RKO (cell line): Measurements from ENCODE around the gene GUCY1A1.

ENCODE experiments used
- DNase-seq: peaks from one replicate; pipeline ENCODE4 v3.0.0-alpha.2; 2016; ENCODE audit warnings: low spot score

GUCY1A1 gene

DNA sequence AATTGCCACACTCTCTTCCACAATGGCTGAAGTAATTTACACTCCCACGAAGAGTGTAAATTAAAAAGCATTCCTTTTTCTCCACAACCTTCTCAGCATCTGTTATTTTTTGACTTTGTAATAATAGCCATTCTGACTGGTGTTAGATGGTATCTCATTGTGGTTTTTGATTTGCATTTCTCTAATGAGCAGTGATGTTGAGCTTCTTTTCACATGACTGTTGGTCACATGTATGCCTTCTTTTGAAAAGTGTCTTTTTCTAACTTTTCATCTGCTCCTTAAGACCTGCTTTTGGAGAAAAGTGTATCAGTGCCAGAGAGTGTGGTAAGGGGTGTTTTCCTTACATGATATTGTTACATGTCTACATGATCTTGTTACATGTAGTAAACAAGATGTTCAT lies 25.7 kb downstream of the GUCY1A1 start:
- DNase-seq: no peak

DNA sequence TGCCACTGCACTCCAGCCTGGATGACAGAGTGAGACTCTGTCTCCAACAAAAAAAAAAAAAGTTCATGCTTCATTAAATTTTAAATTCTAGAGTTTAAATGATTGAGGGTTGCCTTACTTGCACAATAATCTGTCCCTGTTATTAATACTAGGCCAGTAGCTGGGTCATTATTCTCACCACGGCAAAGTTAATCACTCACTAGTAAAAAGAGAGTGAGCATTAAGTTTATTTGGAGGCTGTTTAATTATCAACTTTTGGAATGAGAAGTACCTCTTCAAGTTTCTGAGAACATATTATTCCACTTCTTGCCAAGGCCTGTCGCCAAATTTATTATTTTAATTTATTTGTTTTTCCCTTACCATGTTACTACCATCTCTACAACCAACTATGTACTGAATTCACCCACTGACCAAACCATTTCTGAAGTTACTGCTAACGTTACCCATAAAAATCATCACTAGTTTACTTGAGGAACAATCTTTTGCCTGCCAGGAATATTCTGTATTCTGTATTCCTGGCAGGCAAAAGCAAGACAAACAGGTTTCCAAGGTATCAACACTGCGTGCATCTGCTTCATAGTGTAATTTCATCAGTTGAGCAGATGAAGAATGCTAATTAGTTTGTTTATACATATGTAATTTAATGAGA lies 26.5 kb downstream of the GUCY1A1 start:
- DNase-seq: no peak

DNA sequence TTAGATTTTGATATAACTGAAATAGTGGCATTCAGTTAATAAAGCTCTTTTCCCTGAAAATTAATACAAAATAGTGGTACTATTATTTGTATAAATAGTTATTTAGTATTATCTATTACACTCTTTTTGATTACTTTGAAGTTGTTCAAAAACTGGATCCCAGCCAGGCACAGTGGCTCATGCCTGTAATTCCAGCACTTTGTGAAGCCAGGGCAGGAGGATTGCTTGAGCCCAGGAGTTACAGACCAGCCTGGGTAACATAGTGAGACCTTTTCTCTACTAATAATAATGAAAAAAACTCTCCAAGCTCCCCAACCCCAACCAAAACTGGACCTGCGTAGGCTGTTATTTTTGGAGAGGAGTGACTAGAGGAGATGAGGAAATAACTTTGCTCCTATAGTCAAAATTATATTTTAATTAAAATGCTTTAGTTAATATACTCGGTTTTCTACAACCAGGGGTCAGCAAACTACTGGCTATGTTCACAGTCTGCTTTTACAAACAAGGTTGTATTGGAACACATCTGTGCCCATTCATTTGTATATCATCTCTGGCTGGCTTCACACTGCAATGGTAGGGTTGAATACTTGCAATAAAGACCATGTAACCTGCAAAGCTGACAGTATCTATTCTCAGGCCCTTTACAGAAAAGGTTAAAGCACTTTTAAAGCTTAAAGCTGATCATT lies 27.6 kb downstream of the GUCY1A1 start:
- no peak for DNase-seq

DNA sequence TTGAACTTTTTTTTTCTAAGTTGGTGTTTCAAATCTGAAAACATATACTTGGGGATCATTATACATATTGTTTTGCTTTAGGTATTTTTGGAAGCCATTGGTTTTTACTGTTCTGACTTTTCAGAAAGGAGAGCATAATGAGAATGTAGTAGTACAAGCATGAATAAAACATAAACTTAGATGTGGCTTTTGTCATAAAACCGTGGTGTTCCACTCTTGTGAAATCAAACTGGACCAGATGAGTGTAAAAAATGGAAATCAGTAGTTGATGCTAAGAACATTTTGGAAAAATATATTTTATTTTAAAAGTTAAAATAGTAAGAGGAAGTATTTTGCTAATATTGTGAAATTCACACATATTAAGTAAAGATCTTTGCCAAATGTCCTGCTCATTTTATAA lies 29.6 kb downstream of the GUCY1A1 start:
- DNase-seq: no peak

DNA sequence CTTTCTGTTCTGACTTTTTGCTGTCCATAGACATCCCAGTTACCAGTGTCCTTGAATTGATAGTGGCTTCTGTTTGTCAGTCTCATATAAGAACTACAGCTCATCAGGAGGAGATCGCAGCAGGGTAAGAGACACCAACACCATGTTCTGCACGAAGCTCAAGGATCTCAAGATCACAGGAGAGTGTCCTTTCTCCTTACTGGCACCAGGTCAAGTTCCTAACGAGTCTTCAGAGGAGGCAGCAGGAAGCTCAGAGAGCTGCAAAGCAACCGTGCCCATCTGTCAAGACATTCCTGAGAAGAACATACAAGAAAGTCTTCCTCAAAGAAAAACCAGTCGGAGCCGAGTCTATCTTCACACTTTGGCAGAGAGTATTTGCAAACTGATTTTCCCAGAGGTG lies 30.1 kb downstream of the GUCY1A1 start:
- no peak for DNase-seq

DNA sequence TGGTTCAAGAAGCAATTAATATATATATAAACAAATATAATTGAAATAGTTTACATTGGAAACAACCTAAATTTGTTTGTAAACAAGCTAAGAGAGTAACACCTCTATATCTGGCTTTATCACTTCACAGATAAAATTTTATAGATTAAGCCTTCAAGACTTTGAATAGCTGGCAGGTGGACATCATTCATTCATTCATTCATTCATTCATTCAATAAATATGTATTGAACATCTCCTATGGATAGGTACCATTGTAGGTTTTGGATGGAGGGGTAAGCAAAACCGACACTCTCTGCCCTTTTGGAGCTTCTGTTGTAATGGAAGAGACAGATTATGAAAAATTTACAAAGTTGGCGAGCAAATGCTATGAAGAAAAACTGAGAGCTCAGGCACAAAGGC lies 35.2 kb downstream of the GUCY1A1 start:
- DNase-seq: no peak

DNA sequence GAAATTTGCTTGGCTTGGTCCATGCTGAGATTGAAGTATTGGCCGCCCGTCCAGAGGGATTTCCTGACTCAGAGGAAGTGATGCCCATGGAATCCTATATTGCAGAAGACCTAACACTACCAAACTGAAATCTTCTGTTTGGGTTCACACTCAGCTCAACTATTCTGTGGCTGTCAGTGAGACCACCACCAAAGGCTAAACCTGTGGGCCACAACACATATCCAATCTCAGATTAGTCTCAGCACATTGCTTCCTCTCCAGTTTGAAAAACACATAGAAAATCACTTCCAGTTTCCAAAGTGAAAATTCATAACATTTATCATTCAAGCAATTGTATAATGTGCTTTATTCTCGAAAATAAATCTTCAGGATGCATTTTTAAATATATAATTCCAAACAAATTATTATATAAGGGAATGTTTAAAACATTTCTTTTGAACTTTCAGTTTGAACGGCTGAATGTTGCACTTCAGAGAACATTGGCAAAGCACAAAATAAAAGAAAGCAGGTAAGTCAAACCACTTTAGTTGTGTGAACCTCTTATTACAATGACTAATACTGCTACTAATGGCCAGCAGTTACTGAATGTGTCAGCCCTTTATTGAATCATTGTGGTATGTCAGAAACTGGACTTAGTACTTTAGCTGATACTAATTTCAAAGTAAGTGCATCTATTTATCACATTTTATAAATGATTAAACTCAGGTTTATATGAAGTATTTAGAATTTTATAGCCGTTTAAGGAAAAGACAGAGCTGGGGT lies 37.0 kb downstream of the GUCY1A1 start:
- peak; percentile 67 for DNase-seq

DNA sequence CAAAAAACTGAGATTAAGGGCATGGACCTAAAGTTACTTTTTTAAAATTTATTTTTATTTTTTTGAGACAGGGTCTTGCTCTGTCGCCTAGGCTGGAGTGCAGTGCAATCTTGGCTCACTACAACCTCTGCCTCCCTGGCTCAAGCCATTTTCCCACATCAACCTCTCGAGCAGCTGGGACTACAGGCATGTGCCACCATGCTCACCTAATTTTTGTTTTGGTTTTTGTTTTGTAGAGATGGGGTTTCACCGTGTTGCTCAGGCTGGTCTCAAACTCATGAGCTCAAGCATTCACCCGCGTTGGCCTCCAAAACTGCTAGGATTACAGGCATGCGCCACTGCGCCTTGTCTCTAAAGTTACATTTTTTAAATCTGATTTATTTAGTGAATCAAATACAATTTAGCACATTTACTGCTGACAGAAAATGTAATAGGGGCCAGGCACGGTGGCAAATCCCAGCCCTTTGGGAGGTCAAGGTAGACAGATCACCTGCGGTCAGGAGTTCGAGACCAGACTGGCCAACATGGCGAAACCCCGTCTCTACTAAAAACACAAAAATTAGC lies 38.3 kb downstream of the GUCY1A1 start:
- no peak for DNase-seq

DNA sequence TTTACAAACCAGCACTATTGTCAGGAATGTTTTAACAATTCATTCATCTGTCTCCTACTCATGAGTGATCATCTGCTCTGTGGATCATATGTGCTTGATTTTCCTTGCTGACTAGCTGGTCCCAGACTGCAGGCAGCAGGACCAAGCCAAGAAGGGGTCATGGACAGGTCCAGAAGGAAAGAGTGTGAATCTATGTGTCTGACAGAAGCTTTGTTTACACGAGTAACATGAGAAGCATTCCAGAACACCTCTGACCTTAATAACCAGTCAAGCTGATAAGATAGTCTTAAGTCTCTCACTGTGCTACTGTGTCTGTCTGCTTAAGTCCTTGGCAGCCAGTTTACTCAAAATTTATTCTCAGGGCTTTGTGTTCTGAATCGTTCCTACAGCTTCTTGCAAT lies 39.0 kb downstream of the GUCY1A1 start:
- no peak for DNase-seq

GRCh38 chr4:155706147-155706546 lies 39.5 kb downstream of the GUCY1A1 start:
- DNase-seq: no peak

DNA sequence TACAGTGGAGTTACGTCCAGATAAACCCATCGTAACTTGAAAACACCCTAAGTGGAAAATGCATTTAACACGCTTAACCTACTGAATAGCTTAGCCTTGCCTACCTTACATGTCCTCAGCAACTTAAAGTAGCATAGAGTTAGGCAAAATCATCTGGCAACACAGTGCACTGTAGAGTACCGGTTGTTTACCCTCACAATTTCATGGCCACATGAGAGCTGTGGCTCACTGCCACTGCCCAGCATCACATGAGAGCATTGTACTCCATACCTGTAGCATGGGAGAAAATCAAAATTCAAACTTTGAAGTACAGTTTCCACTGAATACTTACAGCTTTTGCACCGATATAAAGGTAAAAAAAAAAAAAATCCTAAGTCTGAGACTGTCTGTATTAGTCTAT lies 40.6 kb downstream of the GUCY1A1 start:
- DNase-seq: no peak

DNA sequence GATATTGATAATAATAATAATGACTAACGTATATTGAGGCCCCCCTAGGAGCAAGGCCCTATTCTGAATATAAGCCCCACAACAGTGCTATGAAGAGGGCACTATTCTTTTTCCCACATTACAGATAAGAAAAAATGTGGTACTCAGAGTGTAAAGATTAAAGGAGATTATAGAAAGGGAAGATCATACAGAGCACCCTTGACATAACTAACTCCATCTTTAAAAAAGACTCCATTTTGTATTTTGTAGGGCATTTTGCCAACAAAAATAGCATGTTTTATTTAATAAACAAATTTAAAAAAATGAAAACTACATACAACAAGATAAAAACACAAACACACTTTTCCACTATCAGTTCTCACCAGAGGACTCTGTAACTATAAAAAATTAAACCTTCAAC lies 42.1 kb downstream of the GUCY1A1 start:
- no peak for DNase-seq

DNA sequence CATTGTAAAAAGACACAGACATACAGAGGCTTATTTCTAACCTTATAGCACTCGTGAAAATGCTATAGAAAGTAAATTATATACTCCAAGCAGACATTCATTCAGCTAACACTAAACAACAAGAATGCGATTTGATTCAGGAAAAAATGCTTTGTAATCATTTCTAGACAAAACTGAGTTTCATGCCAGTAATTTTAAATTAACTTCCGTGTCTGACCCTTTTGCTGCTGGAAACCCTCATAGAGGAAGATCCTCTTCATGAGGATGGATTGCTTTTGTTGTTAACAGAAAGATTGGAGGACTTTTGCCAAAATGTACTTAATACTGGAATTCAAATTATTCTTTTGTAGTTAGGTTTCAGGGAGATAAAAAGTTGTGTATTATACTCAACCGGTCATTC lies 43.3 kb downstream of the GUCY1A1 start:
- no peak for DNase-seq

DNA sequence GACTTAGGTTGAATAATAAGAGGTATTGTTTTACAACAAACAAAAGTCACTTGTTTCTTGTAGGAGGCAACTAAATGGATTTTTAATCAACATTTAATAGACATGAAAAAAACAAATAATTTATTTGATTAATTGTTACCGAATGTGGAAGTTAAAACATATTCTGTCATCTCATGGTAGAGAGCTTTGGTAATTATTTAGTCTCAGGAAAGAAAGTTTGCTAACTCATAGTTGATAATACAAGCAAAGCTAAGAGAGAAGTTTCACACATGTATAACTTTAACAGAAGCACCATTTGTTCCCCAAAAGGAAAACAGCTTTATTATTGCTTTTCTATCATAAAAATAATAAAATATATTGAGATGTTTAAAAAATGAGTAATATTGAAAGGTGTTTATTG lies 44.9 kb downstream of the GUCY1A1 start:
- no peak for DNase-seq

DNA sequence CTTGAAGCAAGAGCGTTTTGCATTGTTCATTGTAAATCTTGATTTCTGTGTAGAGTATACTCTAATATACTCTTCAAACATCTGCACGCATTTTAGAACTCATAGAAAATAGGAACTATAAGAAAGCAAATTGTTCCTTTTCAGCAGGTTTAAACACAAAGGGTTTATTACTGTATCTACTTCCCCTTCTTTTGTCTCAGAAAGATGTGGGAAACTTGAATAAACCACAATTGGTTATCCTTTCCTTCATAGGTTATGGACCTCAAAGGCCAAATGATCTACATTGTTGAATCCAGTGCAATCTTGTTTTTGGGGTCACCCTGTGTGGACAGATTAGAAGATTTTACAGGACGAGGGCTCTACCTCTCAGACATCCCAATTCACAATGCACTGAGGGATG lies 46.2 kb downstream of the GUCY1A1 start:
- DNase-seq: no peak

DNA sequence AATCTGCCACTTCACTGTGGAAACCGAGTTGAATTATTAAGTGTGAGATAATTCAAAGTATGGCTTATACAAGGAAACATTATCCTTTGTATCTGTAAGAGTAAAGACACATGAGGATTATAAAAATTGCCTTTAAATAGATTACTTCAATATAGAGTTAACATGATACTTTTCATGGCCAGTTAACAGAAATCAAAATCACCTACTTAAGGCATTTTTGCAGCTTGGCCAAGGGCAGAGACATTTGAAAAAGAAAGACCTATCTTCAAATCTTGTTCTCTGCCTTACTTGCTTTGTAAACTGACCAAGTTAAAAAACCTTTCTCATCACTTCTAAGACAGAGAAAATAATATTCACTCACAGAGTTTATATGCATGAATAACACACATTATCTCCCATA lies 47.3 kb downstream of the GUCY1A1 start:
- DNase-seq: no peak

DNA sequence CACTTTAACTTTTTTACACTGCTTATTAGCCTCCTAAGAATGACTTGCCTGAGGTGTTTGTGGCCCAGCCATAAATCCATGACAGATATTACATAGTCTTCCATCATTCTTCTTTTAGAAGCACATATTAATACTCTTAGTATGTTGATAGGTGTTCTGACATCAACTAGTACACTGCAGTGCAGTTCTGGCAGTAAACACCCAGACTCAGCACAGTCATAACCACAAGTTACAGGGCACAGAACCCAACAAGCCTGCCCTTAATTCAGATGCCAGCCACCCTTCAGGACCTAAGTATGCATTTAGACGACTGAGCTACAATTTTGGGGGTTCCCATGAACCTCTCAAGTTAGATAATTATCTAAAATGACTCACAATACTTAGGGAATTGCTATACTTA lies 55.7 kb downstream of the GUCY1A1 start:
- DNase-seq: no peak

GRCh38 chr4:155722816-155723499 lies 56.3 kb downstream of the GUCY1A1 start:
- DNase-seq: no peak

- no peak for DNase-seq
Measured at GRCh38 chr4:155724731-155725130, 58.1 kb downstream of the GUCY1A1 start.

DNA sequence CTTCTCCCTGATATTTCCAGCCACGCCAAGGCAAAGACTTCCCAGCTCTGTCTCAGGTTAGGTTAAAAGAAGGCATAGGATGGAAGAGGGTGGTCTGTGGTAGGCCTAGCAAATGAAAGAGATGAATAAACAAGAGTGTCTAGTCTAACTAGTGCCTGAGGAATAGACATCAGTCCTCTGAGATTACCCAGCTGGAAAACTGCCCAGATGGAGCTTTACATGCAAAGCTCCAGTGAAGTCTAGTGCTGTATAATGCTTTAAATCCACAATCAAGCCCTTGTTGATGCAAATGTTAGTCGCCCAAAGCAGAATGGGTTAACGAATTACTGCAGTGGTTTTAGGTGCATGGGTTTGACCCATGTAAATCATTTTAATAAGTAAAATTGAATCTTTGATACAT lies 67.4 kb downstream of the GUCY1A1 start:
- no peak for DNase-seq

GRCh38 chr4:155734951-155735350 lies 68.3 kb downstream of the GUCY1A1 start:
- no peak for DNase-seq

DNA sequence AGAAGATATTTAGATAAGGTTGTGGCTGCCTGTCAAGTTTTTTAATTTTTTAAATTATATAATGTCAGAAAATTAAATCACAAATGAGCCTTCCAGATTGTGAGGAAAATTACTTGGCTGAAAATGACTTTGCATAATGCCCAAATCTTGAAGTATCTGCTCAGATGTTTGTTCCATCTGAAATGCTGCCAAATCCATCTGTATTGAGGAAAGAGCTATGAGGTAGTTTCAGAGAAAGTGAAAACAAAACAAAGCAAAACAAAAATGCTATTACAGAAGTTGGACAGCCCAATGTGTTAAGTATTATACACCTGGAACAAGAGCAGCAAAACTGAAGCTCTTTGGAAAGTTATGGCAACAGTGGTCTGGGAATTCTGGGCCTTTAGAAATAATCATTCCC lies 68.8 kb downstream of the GUCY1A1 start:
- DNase-seq: no peak

- DNase-seq: no peak
Measured at GRCh38 chr4:155738548-155738947, 71.9 kb downstream of the GUCY1A1 start.
